Osteoblast (primary cell): ENCODE measurements around the gene EXOC6. TPM values are rescaled to one million over a fixed set of nuclear protein-coding genes. Genes with fewer than 3 reads are reported as not detected.

Experiments
- DNase-seq: peaks from one replicate; pipeline ENCODE4 v3.0.0; 2011; ENCODE audit warnings: low spot score, mixed read lengths; ENCODE audit not compliant: insufficient read length; ENCODE audit errors: missing footprints
- H2AFZ ChIP-seq: 2 replicates; pipeline ENCODE4 v1.6.0; 2011; ENCODE audit warnings: mild to moderate bottlenecking, low read length
- H3K27ac ChIP-seq: 2 replicates; pipeline ENCODE4 v1.5.1; 2011; ENCODE audit warnings: mild to moderate bottlenecking, low read depth, low read length, moderate library complexity
- H3K27me3 ChIP-seq: 2 replicates; pipeline ENCODE4 v1.6.0; 2012; ENCODE audit warnings: mild to moderate bottlenecking, control low read depth, inconsistent platforms, low read length, moderate library complexity; ENCODE audit not compliant: insufficient read depth
- H3K36me3 ChIP-seq: 2 replicates; pipeline ENCODE4 v1.5.1; 2011; ENCODE audit warnings: mild to moderate bottlenecking, low read length, control low read depth, moderate library complexity; ENCODE audit not compliant: insufficient read depth
- H3K4me1 ChIP-seq: 2 replicates; pipeline ENCODE4 v1.5.1; 2011; ENCODE audit warnings: mild to moderate bottlenecking, low read length, control low read depth, moderate library complexity; ENCODE audit not compliant: insufficient read depth
- H3K4me2 ChIP-seq: 2 replicates; pipeline ENCODE4 v1.6.0; 2011; ENCODE audit warnings: mild to moderate bottlenecking, low read length; ENCODE audit not compliant: insufficient read depth
- H3K4me3 ChIP-seq: fragments of 200-600 bp; sonication (generic); 3 replicates; pipeline ENCODE4 v1.5.1; 2012; ENCODE audit warnings: mild to moderate bottlenecking, low read length, inconsistent platforms; ENCODE audit not compliant: insufficient read depth
- H3K79me2 ChIP-seq: 2 replicates; pipeline ENCODE4 v1.6.0; 2012; ENCODE audit warnings: mild to moderate bottlenecking, low read length, control low read depth, inconsistent platforms; ENCODE audit not compliant: insufficient read depth
- H3K9me3 ChIP-seq: 2 replicates; pipeline ENCODE4 v1.5.1; 2011; ENCODE audit warnings: low read depth, low read length, control low read depth
- H4K20me1 ChIP-seq: 2 replicates; pipeline ENCODE4 v1.6.0; 2012; ENCODE audit warnings: mild to moderate bottlenecking, low read length, control low read depth; ENCODE audit not compliant: insufficient read depth
- total RNA-seq: library from RNA; depleted of rRNA; stranded (reverse); fragments of >200 nt; gene quantifications from 2 replicates; pipeline ENCODE4 v1.2.3, GENCODE V29; 2012
- TF ChIP-seq, protein P1 (sequence below): IDR thresholded peaks from 2 replicates; pipeline ENCODE4 v1.5.1; 2011; ENCODE audit warnings: mild to moderate bottlenecking, low read depth, low read length, moderate library complexity; ENCODE audit errors: extremely low read depth

Gene EXOC6
- total RNA-seq, 1 donor: 8.7 TPM

DNA sequence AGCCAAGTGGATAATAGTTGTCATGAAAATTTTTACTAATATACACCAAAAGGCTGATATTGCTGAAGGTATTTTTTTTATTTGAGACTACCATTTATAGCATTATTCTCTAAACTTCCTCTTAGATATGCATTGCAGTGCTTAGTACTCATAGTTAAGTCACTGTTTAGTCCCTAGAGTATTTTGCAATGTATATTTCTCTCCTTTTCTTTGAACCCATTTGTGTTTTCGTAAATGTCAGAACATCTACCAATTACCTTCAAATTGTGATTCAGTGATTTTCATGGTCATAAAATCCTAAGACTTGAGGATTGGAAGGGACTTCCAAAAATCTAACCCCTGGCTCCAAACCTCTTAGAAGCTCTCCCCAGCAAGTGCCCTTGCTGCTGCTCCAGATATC lies 190.8 kb downstream of the EXOC6 start:
- peak; percentile 68 for DNase-seq
- Histone ChIP-seq H3K4me2 (peak overlapping the region; percentile 12), H3K4me3 (no peak overlapping the region), H3K9me3 (no peaks in the 10 kb centered on the region), H3K36me3 (no peaks in the 10 kb centered on the region), H3K27me3 (no peaks in the 10 kb centered on the region), H4K20me1 (no peaks in the 10 kb centered on the region), H3K27ac (no peak overlapping the region), H3K79me2 (no peaks in the 10 kb centered on the region), H2AFZ (peak overlapping the region; percentile 33), H3K4me1 (peaks cover 10% of the 10 kb centered on the region)
- TF ChIP-seq, protein P1, sequence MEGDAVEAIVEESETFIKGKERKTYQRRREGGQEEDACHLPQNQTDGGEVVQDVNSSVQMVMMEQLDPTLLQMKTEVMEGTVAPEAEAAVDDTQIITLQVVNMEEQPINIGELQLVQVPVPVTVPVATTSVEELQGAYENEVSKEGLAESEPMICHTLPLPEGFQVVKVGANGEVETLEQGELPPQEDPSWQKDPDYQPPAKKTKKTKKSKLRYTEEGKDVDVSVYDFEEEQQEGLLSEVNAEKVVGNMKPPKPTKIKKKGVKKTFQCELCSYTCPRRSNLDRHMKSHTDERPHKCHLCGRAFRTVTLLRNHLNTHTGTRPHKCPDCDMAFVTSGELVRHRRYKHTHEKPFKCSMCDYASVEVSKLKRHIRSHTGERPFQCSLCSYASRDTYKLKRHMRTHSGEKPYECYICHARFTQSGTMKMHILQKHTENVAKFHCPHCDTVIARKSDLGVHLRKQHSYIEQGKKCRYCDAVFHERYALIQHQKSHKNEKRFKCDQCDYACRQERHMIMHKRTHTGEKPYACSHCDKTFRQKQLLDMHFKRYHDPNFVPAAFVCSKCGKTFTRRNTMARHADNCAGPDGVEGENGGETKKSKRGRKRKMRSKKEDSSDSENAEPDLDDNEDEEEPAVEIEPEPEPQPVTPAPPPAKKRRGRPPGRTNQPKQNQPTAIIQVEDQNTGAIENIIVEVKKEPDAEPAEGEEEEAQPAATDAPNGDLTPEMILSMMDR: no peak

DNA sequence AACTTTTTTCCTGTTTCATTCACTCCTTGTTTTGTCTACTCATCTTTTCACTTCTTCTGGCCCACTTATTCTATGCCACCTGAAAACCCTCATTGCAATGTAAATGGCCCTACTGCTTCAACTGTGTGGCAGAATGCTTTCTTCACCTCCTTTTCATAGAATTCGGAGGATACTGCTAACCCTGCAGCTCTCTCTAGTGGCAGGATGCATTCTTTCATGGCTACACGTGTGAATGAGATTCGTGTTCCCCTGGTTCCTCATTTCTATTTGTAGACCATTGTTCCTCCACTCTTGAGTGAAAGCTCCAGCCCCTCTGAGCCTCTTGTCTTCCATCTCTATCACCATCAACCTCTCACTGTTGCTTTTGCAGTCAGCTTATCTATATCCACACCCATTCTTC lies 191.4 kb downstream of the EXOC6 start:
- DNase-seq: peak; percentile 77
- no peaks in the 10 kb centered on the region for H3K27me3 ChIP-seq
- no peak overlapping the region for H3K4me3 ChIP-seq
- H3K9me3 ChIP-seq: no peaks in the 10 kb centered on the region
- no peaks in the 10 kb centered on the region for H4K20me1 ChIP-seq
- no peaks in the 10 kb centered on the region for H3K36me3 ChIP-seq
- H2AFZ ChIP-seq: peak overlapping the region; percentile 34
- peaks cover 10% of the 10 kb centered on the region for H3K4me1 ChIP-seq
- H3K4me2 ChIP-seq: no peak overlapping the region
- H3K79me2 ChIP-seq: no peaks in the 10 kb centered on the region
- TF ChIP-seq, protein P1: peak; percentile 81
- no peak overlapping the region for H3K27ac ChIP-seq

DNA sequence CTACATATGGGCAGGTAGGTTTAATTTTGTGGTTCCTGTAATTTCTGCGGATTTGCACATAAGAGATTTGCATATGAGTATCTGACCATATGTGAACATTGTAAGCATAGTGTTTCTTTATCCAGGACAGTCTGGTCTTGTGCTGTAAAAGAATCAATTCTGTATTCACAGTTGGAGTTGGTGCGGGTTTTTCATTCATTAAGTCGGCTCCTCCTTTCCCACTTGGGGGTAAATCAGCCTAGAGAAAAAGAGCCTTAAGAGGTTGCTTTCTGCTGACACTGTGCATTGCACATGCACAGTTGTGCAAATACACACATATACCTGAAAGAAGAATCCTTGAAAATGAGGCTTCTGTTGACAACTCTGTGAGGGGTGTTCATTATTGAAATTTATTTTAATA lies 206.2 kb downstream of the EXOC6 start:
- H3K4me1 ChIP-seq: no peaks in the 10 kb centered on the region
- no peaks in the 10 kb centered on the region for H3K9me3 ChIP-seq
- TF ChIP-seq, protein P1: no peak
- no peak overlapping the region for H2AFZ ChIP-seq
- no peak overlapping the region for H3K27ac ChIP-seq
- H3K4me2 ChIP-seq: no peak overlapping the region
- H3K79me2 ChIP-seq: no peaks in the 10 kb centered on the region
- H3K36me3 ChIP-seq: no peaks in the 10 kb centered on the region
- H4K20me1 ChIP-seq: no peaks in the 10 kb centered on the region
- H3K4me3 ChIP-seq: no peak overlapping the region
- DNase-seq: no peak
- peaks cover 11% of the 10 kb centered on the region for H3K27me3 ChIP-seq

DNA sequence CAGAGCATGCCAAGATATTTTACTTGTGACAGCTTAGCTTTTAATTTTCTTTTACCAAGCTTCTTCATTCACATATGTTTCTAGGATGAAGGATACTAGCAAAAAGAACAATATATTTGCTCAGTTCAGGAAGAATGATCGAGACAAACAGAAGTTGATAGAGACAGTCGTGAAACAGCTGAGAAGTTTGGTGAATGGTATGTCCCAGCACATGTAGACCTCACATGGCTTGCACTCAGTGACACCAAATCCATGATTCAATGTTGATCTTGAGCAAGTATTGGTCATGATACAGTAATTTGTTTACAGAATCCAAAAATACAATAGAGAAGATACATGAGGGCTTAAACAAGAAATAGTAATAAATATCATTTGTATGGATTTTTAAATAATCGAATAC lies 209.8 kb downstream of the EXOC6 start:
- H2AFZ ChIP-seq: no peak overlapping the region
- TF ChIP-seq, protein P1: no peak
- peaks cover 6% of the 10 kb centered on the region for H3K4me1 ChIP-seq
- H4K20me1 ChIP-seq: no peaks in the 10 kb centered on the region
- H3K4me2 ChIP-seq: no peak overlapping the region
- no peak for DNase-seq
- peaks cover 47% of the 10 kb centered on the region for H3K27me3 ChIP-seq
- H3K4me3 ChIP-seq: no peak overlapping the region
- H3K9me3 ChIP-seq: no peaks in the 10 kb centered on the region
- no peaks in the 10 kb centered on the region for H3K36me3 ChIP-seq
- no peak overlapping the region for H3K27ac ChIP-seq
- no peaks in the 10 kb centered on the region for H3K79me2 ChIP-seq
